Glomerular endothelial cell (primary cell): ENCODE measurements around the gene MINDY1. TPM values are rescaled to one million over a fixed set of nuclear protein-coding genes. Genes with fewer than 3 reads are reported as not detected.

Source experiments
- DNase-seq: peaks from one replicate; pipeline ENCODE4 v3.0.0-alpha.2; 2011; ENCODE audit warnings: low read depth, low spot score; ENCODE audit errors: extremely low read depth
- total RNA-seq: library from RNA; depleted of rRNA; stranded (reverse); fragments of >200 nt; gene quantifications from 2 replicates; pipeline ENCODE4 v1.2.3, GENCODE V29; 2015

MINDY1 gene
- total RNA-seq, 1 donor from 2014 or later: 17.9 TPM

DNA sequence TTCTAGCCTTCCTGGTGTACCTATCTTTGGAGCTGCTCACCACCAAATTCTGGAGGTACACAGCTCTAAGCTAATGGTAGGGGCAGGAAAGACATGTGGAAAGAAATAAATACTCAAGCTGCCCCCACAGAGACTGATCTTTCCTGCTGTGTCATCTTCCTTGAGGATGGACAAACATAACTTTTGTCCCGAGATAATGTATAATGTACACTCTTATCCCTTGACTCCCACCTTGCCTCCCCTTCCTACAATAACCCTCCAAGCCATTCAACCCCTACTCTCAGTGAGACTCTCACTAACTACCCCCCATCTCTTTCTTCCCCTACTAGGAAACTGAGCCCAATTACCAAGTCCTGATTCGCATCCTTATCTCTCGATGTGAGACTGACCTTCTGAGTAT lies 12.5 kb downstream of the MINDY1 start:
- DNase-seq: no peak

DNA sequence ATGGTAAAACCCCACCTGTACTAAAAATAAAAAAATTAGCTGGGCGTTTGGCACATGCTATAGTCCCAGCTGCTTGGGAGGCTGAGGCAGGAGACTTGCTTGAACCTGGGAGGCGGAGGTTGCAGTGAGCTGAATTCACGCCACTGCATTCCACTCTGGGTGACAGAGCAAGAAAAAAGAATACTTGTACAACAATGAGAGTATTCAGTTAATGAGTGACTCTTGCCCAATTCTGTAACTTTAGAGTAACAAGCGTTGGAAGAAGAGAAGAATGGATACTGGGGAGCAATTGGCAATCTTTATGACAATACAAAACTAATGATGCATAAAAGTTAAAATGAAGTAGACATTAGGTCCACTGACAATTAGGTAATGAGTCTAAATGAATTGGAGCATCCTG lies 14.1 kb downstream of the MINDY1 start:
- no peak for DNase-seq

DNA sequence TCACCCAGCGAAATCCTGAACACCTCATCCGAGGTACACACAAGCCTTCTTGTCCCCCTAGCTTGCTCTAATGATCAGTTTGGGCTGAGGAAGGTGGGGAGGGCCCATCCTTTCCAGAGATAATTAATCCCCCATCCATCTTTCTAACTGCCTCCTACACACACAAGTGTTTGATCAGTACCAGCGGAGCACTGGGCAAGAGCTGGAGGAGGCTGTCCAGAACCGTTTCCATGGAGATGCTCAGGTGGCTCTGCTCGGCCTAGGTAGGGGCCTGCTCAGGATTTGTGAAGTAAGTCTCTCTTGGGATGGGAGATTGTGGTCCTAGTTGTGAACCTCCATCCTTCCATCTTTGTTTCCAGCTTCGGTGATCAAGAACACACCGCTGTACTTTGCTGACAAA lies 18.8 kb downstream of the MINDY1 start:
- no peak for DNase-seq

DNA sequence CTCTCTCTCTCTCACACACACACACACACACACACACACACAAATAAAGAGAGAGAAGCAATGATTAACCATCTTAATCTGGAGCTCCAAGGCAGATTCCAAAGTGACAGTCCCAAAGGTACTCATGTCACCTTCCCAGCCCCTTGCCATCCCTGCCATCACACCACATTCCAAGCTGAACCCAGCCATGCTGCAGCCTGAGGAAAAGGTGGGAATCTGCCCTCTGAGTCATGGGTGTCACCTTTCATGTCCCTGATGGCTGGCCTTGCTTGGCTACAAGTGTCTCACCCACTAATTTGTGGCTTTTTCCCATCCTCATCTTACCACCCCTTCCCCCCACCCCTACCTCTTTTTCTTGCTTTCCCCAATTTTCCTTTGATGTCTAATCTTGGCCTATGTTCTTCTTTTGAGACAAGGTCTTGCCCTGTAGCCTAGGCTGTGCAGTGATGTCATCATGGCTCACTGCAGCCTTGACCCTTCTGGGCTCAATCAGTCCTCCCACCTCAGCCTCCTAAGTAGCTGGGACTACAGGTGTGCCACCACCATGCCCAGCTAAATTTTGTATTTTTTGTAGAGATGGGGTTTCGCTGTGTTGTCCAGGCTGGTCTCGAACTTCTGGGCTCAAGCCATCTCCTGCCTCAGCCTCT lies 21.4 kb downstream of the MINDY1 start:
- no peak for DNase-seq

DNA sequence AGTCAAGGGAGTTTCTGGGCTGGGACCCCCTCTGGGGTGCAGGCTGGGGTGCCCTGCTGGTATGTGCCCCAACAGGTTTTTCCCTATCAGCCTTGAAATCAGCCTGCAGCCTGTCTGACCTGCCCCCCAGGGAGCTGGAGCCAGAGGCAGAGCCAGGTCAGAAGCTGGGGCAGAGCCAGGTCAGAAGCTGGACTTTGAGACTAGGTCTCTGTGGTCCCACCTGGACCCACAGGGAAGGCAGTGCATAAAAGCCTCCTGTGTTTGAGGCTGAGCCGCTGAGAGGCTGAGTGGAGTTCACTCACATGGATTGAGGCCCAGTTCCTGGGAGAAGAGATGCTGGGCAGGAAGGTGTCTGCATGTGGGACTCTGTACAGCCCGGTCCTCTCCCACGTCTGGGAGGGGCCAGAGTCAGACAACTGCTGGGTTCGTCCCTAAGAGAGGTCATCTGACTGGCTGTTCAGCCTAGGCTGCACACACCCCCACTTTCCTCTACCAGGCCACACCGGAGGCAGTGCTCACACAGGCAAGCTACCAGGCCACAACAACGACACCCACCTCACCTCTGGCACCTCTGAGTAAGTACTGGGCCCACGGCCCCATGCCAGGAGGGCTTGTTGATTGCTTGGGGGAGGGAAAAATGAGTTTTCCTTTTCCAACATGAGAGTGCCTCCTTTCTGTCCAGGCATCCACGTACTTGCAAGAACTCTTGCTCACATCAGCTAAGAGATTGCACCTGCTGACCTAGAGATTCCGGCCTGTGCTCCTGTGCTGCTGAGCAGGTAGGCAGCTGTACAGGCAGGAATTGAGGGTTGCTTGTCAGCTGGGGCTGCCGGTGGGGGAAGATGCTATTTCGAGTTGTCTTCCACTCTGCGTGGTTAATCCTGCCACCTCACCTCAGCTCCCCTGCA lies 24.6 kb downstream of the MINDY1 start, which contains the start of gene ANXA9:
Gene ANXA9 (plus strand): TSS at position 488 of the 908 bp plus-strand sequence. CDS start 814 bp downstream, outside the sequence.
- no peak for DNase-seq

DNA sequence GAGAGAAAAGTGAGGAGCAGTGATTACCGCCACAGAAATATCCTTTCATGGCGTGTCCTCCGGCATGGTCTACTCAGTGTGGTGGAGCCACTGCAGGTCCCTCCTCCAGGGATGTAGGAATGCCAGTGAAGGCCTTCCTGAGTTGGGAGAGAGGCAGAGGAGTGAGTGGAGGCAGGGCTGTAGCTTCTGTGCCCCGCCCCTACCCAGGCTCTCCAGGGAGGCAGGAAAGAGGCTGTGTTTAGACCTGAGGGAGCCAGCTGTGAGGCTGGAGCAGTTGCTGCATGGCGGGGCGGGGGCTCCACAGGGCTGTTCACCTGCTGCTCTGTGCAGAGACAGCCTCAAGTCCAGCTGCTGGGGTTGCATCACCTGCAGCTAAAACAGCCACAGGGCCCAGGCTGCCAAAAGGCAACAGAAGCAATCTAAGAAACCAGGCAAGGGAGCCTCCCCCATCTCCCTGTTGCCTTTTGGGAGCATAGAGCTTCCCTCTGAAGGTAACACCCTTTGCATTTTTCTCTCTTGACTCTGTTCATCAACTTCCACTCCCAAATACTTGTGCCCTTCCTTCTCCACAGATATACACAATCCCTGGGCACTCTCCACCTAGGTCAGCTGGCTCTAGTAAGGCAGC lies 25.4 kb downstream of the MINDY1 start:
- DNase-seq: no peak

DNA sequence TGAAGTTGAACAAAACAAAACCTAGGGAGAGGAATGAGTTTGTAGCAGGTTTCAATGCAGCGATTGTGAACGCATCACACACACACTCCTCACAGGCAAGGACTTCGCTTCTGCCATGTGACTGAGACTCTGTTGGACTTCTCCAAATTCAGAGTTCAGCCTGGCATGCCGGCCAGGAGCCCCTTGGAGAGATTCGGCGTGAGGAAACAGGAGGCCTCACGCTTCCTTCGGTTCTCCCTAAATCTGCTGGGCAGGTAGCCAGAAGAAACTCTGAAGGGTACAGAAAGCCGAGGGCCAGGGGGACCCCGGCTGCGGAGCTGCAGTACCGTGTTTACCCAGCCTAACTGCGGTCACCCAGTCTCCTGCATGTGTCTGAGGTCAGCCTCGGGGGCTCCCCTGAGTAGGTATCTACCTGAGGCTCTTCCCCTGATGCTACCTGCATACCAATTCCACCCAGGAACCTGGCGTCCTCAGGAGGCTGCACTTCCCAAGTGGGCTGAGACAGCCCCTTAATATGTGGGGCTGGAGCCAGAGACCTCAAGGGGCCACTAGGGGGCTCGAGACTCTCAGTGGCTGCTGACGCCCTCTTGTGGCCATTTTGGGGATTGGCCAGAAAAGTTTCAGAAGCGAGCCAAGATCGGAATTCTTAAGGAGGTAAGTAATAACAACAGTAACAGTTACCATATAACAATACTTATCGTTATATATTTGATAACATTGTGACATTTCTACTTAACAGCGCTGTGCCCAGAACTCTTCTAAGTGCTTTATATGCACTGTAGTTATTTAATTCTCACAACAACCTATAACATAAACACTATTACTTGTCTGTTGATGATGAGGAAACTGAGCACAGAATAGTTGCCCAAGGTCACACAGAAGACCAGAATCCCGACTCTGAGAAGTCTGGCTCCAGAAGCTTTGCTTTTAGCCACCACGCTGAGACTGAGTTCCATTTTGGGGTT lies 27.3 kb downstream of the MINDY1 start:
- DNase-seq: peak; percentile 89

DNA sequence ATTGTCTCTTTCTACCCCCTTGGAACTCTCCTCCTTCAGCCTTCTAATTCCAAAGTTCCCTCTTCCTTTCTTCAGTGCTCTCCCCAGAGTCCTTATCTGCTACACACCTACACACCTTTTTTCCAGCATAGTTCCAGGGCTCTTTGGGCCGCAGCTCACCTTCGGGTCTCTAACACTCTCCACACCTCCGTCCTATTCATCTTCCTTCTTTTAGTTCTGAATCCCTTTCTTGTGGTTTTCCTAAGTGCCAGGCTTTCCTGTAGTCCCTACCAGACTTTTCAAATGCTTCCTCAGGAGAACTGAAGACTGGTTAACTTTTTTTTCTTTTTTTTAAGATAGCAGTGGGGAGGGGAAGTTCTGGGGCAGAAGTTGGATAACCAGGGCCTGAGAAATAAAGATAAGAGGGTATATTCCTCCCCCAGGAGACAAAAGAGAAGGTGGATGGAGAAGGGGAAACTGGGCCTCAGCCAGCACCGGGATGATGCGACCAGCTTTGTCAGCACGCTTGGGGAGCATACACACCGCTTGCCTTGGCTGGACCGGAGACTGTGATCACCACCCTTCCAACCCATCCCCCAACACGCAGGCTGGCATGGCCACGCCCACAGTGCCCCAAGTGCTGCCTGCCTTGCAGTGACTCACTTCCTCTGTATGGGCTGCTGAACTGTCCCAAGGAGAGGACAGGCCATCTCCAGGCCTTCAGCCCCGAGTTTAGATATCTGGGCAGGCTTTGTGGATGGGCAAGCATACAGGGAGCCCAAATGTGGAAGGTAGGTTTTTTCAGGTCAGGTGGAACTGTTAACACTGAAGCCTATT lies 29.6 kb downstream of the MINDY1 start:
- peak; percentile 50 for DNase-seq

DNA sequence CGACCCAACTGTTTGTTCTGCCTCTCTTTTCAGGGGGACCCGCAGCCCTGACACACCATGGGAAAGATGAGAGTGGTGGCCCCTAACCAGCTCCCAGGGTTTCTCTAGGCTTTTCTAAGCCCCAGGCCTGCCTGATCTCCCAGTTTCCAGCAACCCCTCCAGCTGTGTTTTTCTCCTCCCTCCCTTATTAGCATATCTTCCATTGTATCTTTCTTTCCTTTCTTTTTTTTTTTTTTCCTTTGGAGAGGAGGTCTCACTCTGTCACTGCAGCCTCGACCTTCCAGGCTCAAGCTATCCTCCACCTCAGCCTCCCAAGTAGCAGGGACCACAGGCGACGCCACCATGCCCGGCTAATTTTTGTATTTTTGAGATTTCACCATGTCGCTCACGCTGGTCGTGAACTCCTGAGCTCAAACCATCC lies 30.3 kb downstream of the MINDY1 start:
- DNase-seq: no peak

DNA sequence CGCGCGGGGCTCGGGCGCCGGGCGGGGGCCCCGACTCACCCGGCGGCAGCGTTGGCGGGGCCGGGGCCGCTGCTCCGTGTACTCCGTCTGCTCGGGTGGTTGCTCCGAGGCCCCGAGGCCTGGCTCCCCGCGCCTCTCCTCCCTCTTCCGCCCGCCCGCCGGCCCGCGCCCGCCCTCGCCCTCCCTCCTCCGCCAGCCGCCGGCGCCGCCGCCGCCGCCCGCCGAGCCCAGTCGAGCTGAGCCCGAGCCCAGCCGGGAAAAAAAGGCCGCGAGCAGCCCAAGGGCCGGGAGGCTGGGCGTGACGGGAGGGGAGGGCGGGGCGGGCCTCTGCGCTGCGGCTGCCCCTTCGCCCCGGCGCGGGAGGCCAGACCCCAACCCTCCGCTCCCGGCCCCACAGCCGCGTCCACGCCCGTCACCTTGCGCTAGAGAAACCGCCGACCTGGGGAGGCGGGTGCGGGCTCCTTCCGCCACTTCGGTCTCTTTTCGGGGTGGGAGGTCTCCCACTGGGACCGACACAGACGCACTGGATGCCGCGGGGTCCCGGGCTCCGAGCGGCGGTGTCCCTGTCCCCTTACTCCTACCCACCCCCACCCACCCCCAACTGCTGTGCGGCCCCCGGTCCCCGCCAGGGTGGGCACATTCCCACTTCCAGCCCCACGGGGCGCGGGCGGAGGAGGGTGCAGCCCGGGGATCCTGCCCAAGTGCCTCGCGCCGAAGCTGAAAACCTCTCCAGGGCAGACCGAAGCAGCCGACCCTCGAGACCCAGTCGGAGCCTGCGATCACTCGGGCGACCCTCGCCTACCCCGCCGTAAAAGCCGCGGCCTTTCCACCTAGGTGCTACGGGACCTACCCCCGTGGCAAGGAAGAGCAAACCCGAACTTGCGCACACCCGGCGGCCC lies 31.9 kb downstream of the MINDY1 start, which contains the start of gene CERS2:
Gene CERS2 (minus strand): TSS at position 256 of the 899 bp plus-strand sequence. CDS start 5,745 bp downstream, outside the sequence.
- no peak for DNase-seq

DNA sequence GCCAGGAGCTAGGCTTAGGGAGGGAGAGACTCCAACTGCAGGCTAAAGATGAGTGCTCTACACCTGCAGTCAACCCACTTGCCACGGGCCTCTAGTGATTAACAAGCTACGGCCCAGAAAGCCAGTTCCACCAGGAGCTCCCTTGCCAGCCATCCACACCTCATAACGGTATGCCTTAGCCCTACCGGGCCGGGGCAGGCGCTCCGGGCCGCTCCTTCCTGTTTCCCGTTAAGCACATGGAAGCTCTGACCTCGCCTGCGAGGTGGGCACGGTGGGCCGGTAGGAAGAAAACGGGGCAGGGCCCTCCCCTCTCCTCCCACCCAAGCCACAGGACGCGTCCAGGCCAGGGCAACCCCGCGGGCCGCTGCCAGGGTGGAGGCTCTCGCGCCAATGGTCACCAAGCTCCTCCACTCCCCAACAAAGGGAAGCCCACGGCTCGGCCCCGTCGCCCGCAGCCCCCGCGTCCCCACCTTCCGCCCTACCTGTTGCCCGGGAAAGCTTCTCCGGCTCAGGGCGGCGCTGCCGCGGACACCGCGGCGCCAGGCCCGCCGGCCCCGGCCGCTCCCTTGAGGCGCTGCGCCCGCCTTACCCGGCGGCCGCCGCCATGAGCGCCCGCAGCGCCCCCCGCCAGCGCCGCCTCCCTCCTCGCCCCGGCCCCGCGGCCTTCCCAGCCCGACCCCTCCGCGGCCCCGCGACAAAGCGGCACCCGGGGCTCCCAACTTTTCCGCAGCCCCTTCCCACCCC lies 32.7 kb downstream of the MINDY1 start:
- no peak for DNase-seq

DNA sequence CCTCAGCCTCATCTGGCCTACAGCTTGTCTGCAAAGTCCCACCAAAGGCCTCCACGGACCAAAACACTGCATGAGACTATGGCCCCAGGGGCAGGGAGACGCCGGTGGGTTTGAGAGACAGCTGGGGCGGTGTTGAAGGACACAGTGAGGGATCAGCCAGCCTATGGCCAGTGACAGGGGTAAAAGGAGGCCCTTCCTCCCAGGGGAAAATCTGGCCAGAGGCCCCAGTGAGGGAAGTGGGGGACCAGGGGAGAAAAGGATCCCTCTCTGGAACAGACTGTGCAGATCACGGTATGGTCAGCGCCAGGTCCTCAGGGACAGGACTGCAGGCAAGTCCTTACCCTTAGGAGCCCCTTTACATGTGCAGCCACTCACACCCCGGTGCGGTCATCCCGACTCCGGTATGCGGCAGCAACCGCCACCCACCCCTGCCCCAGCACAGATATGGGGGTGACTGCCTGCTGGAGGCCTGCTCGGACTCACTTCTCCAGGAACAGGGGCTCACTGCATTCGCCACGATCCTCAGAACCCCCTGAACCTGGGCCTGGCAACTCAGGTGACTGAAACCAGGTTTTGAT lies 33.4 kb downstream of the MINDY1 start:
- DNase-seq: no peak

DNA sequence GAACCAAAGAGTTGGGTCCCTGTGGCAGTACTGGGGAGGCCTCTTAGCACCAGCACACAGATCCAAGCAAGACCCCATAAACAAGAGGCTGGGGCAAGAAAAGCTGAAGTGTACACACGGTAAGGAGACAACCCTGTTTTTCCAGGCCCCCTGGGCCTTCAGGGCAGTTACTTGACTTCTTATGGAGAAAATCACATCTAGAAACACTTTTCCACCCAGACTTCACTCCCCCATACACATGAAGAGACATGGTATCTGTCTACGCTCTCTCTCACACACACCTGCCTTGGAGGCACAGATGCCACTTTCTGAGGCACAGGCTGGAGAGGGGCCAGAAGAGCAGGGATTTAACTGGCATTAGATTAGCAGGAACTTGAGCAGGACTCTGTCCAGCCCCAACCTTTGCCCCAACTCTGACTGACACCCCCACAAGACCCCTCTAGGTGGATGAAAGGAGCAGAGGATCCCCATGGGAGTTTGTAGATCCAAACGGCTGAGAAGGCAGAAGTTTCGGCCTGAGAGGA lies 34.2 kb downstream of the MINDY1 start:
- DNase-seq: no peak

DNA sequence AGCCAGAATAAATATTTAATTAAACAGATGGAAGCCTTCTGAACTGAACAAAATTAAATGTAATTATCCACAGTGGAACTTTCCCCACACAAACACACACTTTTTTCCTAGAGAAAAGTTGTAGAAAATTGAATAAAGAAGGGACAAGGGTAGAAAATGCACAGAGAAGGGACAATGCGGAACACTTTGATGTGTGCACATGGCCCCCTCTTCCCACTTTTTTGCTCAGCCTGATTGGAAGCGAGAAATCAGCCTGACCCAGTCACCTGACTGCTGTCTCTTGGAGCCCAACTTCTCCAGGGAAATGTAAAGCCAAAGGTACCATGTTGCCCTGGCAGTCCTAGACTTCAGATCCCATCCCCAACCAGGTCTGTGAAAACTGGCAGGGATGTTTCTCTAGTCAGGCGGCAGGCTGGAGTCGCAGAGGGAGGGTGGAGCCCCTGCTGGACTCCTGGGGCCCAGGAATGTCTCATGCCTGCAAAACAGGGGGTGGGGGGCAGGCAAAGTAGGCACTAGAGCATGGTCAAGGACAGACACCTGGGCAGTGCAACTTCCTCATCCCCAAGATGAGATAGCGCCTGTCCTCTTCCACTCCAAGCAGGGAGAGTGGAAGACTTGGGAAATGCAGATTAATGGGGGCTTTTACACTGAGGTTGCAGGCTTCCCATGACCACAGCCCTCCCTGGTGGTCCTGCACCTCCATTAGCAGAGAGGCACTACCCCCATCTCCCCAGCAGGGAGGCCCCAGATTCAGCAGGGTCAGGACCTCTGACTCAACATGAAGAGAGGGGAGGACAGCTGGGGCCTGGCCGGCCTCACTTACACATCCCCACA lies 34.9 kb downstream of the MINDY1 start:
- no peak for DNase-seq

DNA sequence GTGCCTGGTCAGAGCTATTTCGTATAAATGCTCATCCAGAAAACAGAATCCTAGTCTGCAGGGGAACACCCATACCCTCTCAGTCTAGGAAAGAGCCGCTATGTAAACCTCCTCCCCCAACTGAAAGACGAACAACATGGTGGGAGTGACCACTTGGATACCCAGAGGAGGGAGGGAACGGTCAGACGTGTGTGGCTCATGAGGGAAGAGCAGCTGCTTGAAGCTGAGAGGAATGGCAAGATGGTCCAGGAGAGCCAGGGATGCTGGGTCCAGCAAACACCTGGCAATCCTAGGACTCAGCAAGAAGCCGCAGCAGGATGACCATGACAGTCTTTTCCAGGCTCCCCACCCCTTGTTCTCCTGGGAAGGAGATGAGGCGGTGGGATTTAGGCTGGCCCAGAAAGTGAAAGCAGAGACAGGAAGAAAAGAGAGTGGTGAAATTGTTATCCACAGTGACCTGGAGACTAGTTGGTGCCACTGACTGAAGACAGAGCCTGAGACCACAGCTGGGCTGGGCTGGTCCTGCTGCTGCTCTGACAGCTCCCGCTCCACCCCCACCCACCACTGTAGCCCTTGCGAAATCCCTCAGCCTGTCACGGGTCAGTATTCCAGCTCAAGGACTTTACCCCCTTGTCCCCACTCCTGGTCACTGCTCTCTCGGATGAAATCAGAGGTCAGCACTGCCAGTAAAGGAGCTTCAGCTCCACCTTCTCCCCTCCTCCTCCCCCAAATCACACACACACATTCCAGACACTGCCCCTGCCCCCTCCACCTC lies 35.7 kb downstream of the MINDY1 start:
- DNase-seq: no peak
